Measurements from ENCODE around the gene ZFR.
A peak's percentile ranks its signal among the peaks of the same experiment; 100 is the strongest.
"Not testable (repeated sequence)": the region's sequence is repeated elsewhere in the genome, so short reads cannot be mapped to it uniquely, and the experiment has no call there.

Gene ZFR

GRCh38 chr5:32357658-32358057 lies 86.9 kb downstream of the ZFR start:
- no peak for DNase-seq (ENCODE audit: low spot score)

- DNase-seq (ENCODE audit: low spot score): no peak
Measured at GRCh38 chr5:32355686-32356085, 88.9 kb downstream of the ZFR start.

- no peak for DNase-seq (ENCODE audit: low spot score)
Measured at GRCh38 chr5:32353420-32353819, 91.1 kb downstream of the ZFR start.

GRCh38 chr5:32352685-32353084 lies 91.9 kb downstream of the ZFR start:
- no peak for DNase-seq (ENCODE audit: low spot score)

- no peak for DNase-seq (ENCODE audit: low spot score)
Measured at GRCh38 chr5:32346869-32347268, 97.7 kb downstream of the ZFR start.

- DNase-seq (ENCODE audit: low spot score): no peak
Measured at GRCh38 chr5:32343058-32343672, 101.4 kb downstream of the ZFR start.

- DNase-seq (ENCODE audit: low spot score): no peak
Measured at GRCh38 chr5:32342656-32343055, 101.9 kb downstream of the ZFR start.

- DNase-seq (ENCODE audit: low spot score): no peak
Measured at GRCh38 chr5:32339878-32340277, 104.7 kb downstream of the ZFR start.

- no peak for DNase-seq (ENCODE audit: low spot score)
Measured at GRCh38 chr5:32339198-32339597, 105.3 kb downstream of the ZFR start.

- DNase-seq (ENCODE audit: low spot score): no peak
Measured at GRCh38 chr5:32332966-32333365, 111.6 kb downstream of the ZFR start.

GRCh38 chr5:32332361-32332760 lies 112.2 kb downstream of the ZFR start:
- DNase-seq (ENCODE audit: low spot score): no peak

- no peak for DNase-seq (ENCODE audit: low spot score)
Measured at GRCh38 chr5:32331935-32332274, 112.6 kb downstream of the ZFR start.

GRCh38 chr5:32331217-32331934 lies 113.2 kb downstream of the ZFR start:
- no peak for DNase-seq (ENCODE audit: low spot score)

GRCh38 chr5:32330126-32330971 lies 114.2 kb downstream of the ZFR start:
- no peak for DNase-seq (ENCODE audit: low spot score)

GRCh38 chr5:32329395-32329834 lies 115.1 kb downstream of the ZFR start:
- peak; percentile 90 for DNase-seq (ENCODE audit: low spot score)

- peak; percentile 17 for DNase-seq (ENCODE audit: low spot score)
Measured at GRCh38 chr5:32326216-32326772, 118.2 kb downstream of the ZFR start.

- no peak for DNase-seq (ENCODE audit: low spot score)
Measured at GRCh38 chr5:32325616-32326015, 118.9 kb downstream of the ZFR start.

- DNase-seq (ENCODE audit: low spot score): peak; percentile 27
Measured at GRCh38 chr5:32325062-32325461, 119.5 kb downstream of the ZFR start.

- DNase-seq (ENCODE audit: low spot score): no peak
Measured at GRCh38 chr5:32323741-32324140, 120.8 kb downstream of the ZFR start.

- no peak for DNase-seq (ENCODE audit: low spot score)
Measured at GRCh38 chr5:32322882-32323281, 121.7 kb downstream of the ZFR start.

- DNase-seq (ENCODE audit: low spot score): not testable (repeated sequence)
Measured at GRCh38 chr5:32321787-32322186, 122.8 kb downstream of the ZFR start.

GRCh38 chr5:32320576-32320975 lies 124.0 kb downstream of the ZFR start:
- no peak for DNase-seq (ENCODE audit: low spot score)
